Astrocyte (in vitro differentiated cells and primary cell): ENCODE data around the gene KCTD15. TPM values are rescaled to one million over a fixed set of nuclear protein-coding genes. Genes with fewer than 3 reads are reported as not detected.

Experiments used
- DNase-seq: peaks from one replicate; pipeline ENCODE4 v3.0.0-alpha.2; 2010; ENCODE audit warnings: low read depth
- FAIRE-seq: peaks from 2 replicates; lab custom pipeline; 2011; peaks lifted over from hg19 to GRCh38; lab: Jason Lieb, UNC
- H2AFZ ChIP-seq: 2 replicates; pipeline ENCODE4 v1.6.0; 2012; ENCODE audit warnings: low read depth, low read length, inconsistent platforms
- H3K27ac ChIP-seq: 2 replicates; pipeline ENCODE4 v1.5.1; 2011; ENCODE audit warnings: low read depth, low read length, inconsistent platforms
- H3K27me3 ChIP-seq: 2 replicates; pipeline ENCODE4 v1.6.0; 2011; ENCODE audit warnings: low read length, inconsistent platforms; ENCODE audit not compliant: insufficient read depth
- H3K36me3 ChIP-seq: 2 replicates; pipeline ENCODE4 v1.5.1; 2011; ENCODE audit warnings: low read length, inconsistent platforms; ENCODE audit not compliant: insufficient read depth
- H3K4me1 ChIP-seq: 2 replicates; pipeline ENCODE4 v1.5.1; 2011; ENCODE audit warnings: low read length, inconsistent platforms; ENCODE audit not compliant: insufficient read depth
- H3K4me2 ChIP-seq: 2 replicates; pipeline ENCODE4 v1.6.0; 2012; ENCODE audit warnings: low read length, inconsistent platforms
- H3K4me3 ChIP-seq: 2 replicates; pipeline ENCODE4 v1.5.1; 2011; ENCODE audit warnings: low read depth, mild to moderate bottlenecking, low read length, inconsistent platforms; ENCODE audit not compliant: insufficient read depth
- H3K79me2 ChIP-seq: 2 replicates; pipeline ENCODE4 v1.6.0; 2012; ENCODE audit warnings: mild to moderate bottlenecking, low read length, inconsistent platforms; ENCODE audit not compliant: insufficient read depth
- H3K9ac ChIP-seq: 2 replicates; pipeline ENCODE4 v1.6.0; 2012; ENCODE audit warnings: mild to moderate bottlenecking, low read length, inconsistent platforms
- H3K9me3 ChIP-seq: 2 replicates; pipeline ENCODE4 v1.5.1; 2012; ENCODE audit warnings: low read depth, mild to moderate bottlenecking, low read length, inconsistent platforms; ENCODE audit not compliant: insufficient read depth
- H4K20me1 ChIP-seq: 2 replicates; pipeline ENCODE4 v1.6.0; 2012; ENCODE audit warnings: low read length, inconsistent platforms; ENCODE audit not compliant: insufficient read depth
- H3K27ac Mint-ChIP-seq: one replicate; pipeline ENCODE4 v1.8.0; 2021; ENCODE audit warnings: mild to moderate bottlenecking, mixed read lengths; ENCODE audit not compliant: unreplicated experiment
- H3K27me3 Mint-ChIP-seq: one replicate; pipeline ENCODE4 v1.8.0; 2021; ENCODE audit warnings: low read depth, mixed read lengths; ENCODE audit not compliant: unreplicated experiment
- H3K36me3 Mint-ChIP-seq: one replicate; pipeline ENCODE4 v1.8.0; 2021; ENCODE audit warnings: low read depth, mixed read lengths; ENCODE audit not compliant: unreplicated experiment
- H3K4me1 Mint-ChIP-seq: one replicate; pipeline ENCODE4 v1.8.0; 2021; ENCODE audit warnings: low read depth, mixed read lengths; ENCODE audit not compliant: unreplicated experiment
- H3K4me3 Mint-ChIP-seq: one replicate; pipeline ENCODE4 v1.8.0; 2021; ENCODE audit warnings: mild to moderate bottlenecking, moderate library complexity, mixed read lengths; ENCODE audit not compliant: unreplicated experiment
- H3K9me3 Mint-ChIP-seq: one replicate; pipeline ENCODE4 v1.8.0; 2021; ENCODE audit warnings: mild to moderate bottlenecking, mixed read lengths; ENCODE audit not compliant: unreplicated experiment
- CTCF ChIP-seq: IDR thresholded peaks from 2 replicates; pipeline ENCODE4 v1.5.1; 2011; ENCODE audit warnings: low read depth, mild to moderate bottlenecking, inconsistent platforms, low read length, moderate library complexity; ENCODE audit not compliant: insufficient read depth
- EZH2 ChIP-seq: IDR thresholded peaks from 2 replicates; pipeline ENCODE4 v1.6.1; 2012; ENCODE audit warnings: mild to moderate bottlenecking, low read length, inconsistent platforms; ENCODE audit not compliant: insufficient read depth
- total RNA-seq: library from RNA; stranded (reverse); gene quantifications from 2 replicates; pipeline ENCODE4 v1.2.1, GENCODE V29; 2021

Gene KCTD15
- total RNA-seq, 1 donor from 2014 or later, result 43.3 TPM

GRCh38 chr19:33823341-33823740, 26.7 kb downstream of the KCTD15 start:
- H3K4me3 ChIP-seq, result no peak overlapping the region
- no peaks in the 10 kb centered on the region for H3K36me3 Mint-ChIP-seq
- no peak for TF ChIP-seq CTCF
- no peak for TF ChIP-seq EZH2
- H3K27ac ChIP-seq, result no peak overlapping the region
- H3K36me3 ChIP-seq, result no peaks in the 10 kb centered on the region
- no peak overlapping the region for H3K9ac ChIP-seq
- DNase-seq (no peak), FAIRE-seq (no peak)
- no peaks in the 10 kb centered on the region for H3K27me3 ChIP-seq
- H3K4me2 ChIP-seq, result no peak overlapping the region
- no peaks in the 10 kb centered on the region for H4K20me1 ChIP-seq
- no peak overlapping the region for H3K27ac Mint-ChIP-seq
- H3K4me1 ChIP-seq, result peaks cover 17% of the 10 kb centered on the region
- no peak overlapping the region for H2AFZ ChIP-seq
- no peaks in the 10 kb centered on the region for H3K79me2 ChIP-seq
- no peak overlapping the region for H3K4me3 Mint-ChIP-seq
- no peaks in the 10 kb centered on the region for H3K9me3 ChIP-seq
- no peaks in the 10 kb centered on the region for H3K9me3 Mint-ChIP-seq
- H3K27me3 Mint-ChIP-seq, result peaks cover 14% of the 10 kb centered on the region
- peaks cover 5% of the 10 kb centered on the region for H3K4me1 Mint-ChIP-seq

GRCh38 chr19:33825556-33825955, 28.9 kb downstream of the KCTD15 start:
- peaks cover 13% of the 10 kb centered on the region for H3K27me3 Mint-ChIP-seq
- H3K36me3 Mint-ChIP-seq, result no peaks in the 10 kb centered on the region
- Histone ChIP-seq H3K4me2 (no peak overlapping the region), H3K9ac (no peak overlapping the region), H3K27me3 (no peaks in the 10 kb centered on the region), H3K4me3 (no peak overlapping the region), H3K36me3 (no peaks in the 10 kb centered on the region), H2AFZ (no peak overlapping the region), H3K9me3 (no peaks in the 10 kb centered on the region), H4K20me1 (no peaks in the 10 kb centered on the region), H3K27ac (no peak overlapping the region), H3K79me2 (no peaks in the 10 kb centered on the region), H3K4me1 (peaks cover 6% of the 10 kb centered on the region)
- no peak for DNase-seq
- no peak overlapping the region for H3K27ac Mint-ChIP-seq
- no peak overlapping the region for H3K4me3 Mint-ChIP-seq
- no peaks in the 10 kb centered on the region for H3K9me3 Mint-ChIP-seq
- H3K4me1 Mint-ChIP-seq, result no peaks in the 10 kb centered on the region
- FAIRE-seq, result no peak
- TF ChIP-seq CTCF (no peak), EZH2 (no peak)

GRCh38 chr19:33826521-33826920, 29.9 kb downstream of the KCTD15 start:
- FAIRE-seq (no peak), DNase-seq (no peak)
- no peaks in the 10 kb centered on the region for H3K36me3 Mint-ChIP-seq
- no peaks in the 10 kb centered on the region for H3K36me3 ChIP-seq
- no peaks in the 10 kb centered on the region for H3K79me2 ChIP-seq
- no peaks in the 10 kb centered on the region for H4K20me1 ChIP-seq
- no peaks in the 10 kb centered on the region for H3K4me1 Mint-ChIP-seq
- peaks cover 13% of the 10 kb centered on the region for H3K27me3 Mint-ChIP-seq
- no peak overlapping the region for H3K27ac ChIP-seq
- no peak overlapping the region for H3K4me2 ChIP-seq
- H3K4me3 Mint-ChIP-seq, result no peak overlapping the region
- no peaks in the 10 kb centered on the region for H3K27me3 ChIP-seq
- no peak overlapping the region for H3K27ac Mint-ChIP-seq
- H3K9me3 Mint-ChIP-seq, result no peaks in the 10 kb centered on the region
- no peak overlapping the region for H2AFZ ChIP-seq
- TF ChIP-seq EZH2, result no peak
- TF ChIP-seq CTCF, result no peak
- no peak overlapping the region for H3K4me3 ChIP-seq
- no peaks in the 10 kb centered on the region for H3K9me3 ChIP-seq
- no peak overlapping the region for H3K9ac ChIP-seq
- no peaks in the 10 kb centered on the region for H3K4me1 ChIP-seq
